GM21619 (cell line): Measurements from ENCODE around the gene EXOSC2.

Source experiments
- ATAC-seq: cut with Tn5 transposase; IDR thresholded peaks from one replicate; pipeline ENCODE4 v1.9.1; 2021; ENCODE audit not compliant: unreplicated experiment

The EXOSC2 gene, protein sequence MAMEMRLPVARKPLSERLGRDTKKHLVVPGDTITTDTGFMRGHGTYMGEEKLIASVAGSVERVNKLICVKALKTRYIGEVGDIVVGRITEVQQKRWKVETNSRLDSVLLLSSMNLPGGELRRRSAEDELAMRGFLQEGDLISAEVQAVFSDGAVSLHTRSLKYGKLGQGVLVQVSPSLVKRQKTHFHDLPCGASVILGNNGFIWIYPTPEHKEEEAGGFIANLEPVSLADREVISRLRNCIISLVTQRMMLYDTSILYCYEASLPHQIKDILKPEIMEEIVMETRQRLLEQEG

DNA sequence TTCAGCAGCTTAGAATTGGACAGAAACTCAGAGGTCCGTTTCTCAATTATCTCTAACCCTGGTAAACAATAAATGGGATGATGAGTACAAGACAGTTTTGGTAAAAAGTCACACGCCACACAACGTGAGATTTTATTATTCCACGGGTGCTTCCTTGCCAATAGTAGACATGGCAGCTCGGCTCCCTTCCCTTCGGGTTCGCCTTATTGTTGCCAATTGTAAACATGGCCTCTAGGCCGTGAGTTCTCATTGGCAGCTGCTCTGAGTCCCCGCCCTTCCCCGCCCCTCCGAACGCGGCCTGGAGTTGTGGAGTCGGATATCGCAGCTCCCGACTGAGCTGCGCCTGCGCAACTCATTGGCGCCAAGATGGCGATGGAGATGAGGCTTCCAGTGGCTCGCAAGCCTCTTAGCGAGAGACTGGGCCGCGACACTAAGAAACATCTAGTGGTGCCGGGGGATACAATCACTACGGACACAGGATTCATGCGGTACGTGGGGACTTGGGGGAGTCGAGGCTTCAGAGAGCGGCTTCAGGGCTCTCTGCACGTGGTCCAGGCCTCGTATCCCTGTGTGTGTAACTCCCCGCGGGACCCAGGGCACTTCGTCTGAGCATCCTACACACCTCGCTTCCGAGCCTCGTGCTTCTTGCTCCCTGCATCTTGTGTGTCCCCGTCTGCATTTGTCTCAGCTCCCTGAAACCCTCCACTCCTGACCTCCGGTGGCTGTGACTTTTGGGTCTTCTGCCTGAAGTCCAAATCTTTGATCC lies at the start of gene EXOSC2:
EXOSC2 (plus strand) TSS at position 355 of the 766 bp plus-strand sequence; CDS start at position 367, 12 bp downstream.
- ATAC-seq: peak; percentile 89

DNA sequence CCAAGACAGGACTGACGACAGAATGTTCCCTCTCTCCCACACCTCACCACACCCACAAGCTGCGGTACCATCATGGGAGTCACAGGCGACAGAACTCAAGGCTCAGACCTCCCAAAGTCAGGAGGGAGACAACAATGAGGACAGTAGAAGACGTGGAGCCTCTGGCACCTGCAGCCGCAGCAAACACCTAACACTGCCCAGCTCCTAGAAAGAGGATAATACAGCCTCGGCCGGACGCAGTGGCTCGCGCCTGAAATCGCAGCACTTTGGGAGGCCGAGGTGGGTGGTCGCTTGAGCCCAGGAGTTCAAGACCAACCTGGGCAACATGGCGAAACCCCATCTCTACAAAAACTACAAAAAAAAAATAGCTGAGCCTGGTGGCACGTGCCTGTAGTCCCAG lies 42.4 kb upstream of the EXOSC2 start:
- no peak for ATAC-seq

DNA sequence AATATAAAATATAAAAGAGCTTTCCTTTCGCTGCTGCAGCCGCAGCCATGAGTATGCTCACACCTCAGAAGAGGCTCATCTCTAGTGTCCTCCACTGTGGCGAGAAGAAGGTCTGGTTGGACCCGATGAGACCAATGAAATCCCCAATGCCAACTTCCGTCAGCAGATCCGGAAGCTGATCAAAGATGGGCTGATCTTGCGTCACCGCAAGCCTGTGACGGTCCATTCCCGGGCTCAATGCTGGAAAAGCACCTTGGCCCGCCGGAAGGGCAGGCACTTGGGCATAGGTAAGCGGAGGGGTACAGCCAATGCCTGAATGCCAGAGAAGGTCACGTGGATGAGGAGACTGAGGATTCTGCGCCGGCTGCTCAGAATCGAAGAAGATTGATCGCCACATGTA lies 41.8 kb upstream of the EXOSC2 start:
- no peak for ATAC-seq

DNA sequence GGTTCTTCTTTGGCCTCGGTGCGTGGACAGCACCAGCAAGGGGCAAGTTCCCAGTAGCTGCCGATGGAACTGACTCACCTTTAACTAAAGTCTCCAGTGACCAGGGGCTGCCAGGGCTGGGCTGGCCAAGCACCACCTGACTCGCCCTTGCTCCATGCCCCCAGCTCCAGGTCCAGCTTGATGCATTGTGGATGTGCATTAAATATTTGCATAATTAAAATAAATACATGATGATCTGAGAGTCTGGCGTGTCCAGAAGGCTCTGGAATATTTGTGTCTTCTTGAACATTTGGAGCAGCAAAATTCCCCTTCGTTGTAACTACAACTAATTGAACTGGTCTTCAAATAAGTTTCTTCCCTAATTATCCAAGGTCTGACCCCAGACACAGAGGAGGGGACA lies 38.7 kb upstream of the EXOSC2 start:
- no peak for ATAC-seq

DNA sequence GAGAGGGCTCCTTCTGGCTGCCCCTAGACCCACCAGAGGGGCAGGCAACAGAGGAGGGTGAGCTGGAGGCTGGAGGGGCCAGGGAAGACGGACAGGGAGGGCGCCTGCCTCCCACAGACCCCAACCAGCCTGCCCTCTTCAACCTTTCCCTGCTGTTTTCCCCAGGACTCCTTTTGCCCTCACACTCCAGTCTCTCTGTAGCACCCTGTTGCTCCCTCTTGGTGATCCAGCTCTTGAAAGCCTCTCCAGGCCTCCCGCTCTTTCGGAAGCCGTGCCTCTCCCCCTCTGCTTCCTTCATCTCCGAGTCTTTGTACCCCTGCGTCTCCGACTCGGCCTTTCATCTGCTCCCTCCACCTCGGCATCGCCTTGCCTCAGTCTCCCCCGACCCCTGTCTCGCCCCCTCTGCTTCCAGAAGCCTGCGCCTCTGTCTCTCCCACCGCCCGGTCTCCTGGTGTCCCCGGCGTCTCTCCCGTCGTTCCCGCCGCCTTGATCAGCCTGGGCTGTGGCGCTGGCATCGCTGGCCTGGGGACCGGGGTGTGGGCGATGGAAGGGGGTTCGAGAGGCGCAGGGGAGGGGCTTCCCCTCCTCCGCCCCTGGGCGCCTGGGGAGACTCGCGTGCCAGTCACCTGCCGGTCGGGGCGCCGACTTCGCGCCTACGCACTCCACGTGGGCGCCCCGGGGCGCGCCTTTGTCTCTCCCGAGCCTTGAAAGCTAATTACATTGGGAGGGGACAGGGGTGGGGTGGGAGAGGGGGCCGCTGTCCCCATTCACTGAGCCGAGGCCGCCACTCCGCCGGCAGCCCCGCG lies 34.5 kb upstream of the EXOSC2 start:
- no peak for ATAC-seq

DNA sequence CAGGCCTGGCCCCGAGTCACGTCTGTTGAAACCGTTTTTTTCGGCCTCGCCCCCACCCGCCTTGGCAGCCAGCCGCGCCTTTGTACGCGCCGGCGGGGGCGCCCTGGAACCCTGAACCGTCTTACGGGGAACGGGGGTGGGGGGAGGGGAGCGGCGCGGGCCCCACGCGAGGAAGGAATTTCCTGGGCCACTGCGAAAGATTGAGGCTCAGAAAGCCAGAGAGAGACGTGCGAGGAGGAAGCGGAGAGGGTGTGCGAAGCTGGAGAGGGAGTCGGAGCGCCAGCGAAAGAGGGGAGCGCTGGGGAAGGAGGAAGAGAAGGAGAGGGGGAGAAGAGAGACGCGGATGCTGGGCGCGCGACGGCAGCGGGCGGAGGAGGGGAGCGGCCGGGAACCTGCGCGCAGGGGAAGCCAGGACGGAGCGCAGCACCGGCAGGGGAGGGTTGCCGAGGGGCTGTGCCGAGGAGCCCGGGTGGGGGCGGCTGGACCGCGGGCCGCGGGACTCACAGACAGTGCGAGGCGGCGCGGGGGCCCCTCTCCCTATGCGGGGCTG lies 33.8 kb upstream of the EXOSC2 start:
- no peak for ATAC-seq

DNA sequence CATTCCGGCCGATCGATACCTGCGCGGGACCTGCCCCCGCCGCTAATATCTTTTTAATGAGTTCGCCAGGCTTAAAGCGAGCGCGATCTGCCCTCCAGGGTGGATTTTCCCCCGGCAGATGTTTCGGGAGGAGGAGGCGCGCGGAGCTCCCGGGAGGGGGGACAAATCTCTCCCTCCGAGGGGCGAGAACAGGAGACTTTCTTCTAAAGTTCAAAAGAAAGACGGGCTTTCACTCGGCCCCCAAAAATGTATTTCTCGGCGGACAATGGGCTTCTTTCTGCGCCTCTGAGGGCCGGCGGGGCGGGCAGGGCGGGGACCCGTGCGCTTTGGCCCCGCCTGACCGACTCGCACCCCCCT lies 33.3 kb upstream of the EXOSC2 start:
- no peak for ATAC-seq

DNA sequence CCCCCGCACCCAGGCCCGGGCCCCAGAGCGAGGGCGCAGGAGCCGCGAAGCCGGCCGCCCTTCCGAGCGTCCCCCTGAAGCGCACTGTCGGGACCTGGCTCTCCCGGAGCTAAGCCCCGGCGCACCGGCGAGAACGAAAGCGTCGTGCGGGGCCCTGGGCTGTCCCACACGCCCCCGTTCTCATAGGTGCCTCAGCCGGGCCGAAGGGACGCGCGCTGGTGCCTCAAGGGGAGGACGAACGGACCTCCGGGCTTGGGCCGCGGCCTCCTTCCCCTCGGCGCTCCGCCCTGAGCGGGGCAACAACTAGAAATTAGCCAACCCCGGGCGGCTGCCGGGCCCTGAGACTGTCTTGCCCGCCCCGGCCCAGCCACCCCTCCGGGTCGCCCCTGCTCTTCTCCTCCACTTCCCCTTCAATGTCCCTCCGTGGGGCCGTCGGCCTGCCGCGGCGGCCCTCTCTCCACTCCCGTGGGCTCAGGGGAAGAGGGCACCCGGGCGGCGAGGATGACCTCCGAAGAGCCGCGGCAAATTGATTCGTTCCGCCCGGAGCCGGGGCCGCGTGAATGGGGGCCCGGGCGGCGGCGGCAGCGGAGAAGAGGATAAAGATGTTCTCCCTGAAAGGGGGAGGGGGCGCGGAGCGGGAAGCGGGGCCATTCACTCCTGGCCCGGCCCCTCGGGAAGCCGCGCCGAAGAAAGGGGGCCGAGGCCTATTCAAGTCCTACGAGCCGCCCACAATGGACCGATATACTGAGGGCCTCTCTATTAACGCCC lies 32.7 kb upstream of the EXOSC2 start:
- ATAC-seq: no peak

DNA sequence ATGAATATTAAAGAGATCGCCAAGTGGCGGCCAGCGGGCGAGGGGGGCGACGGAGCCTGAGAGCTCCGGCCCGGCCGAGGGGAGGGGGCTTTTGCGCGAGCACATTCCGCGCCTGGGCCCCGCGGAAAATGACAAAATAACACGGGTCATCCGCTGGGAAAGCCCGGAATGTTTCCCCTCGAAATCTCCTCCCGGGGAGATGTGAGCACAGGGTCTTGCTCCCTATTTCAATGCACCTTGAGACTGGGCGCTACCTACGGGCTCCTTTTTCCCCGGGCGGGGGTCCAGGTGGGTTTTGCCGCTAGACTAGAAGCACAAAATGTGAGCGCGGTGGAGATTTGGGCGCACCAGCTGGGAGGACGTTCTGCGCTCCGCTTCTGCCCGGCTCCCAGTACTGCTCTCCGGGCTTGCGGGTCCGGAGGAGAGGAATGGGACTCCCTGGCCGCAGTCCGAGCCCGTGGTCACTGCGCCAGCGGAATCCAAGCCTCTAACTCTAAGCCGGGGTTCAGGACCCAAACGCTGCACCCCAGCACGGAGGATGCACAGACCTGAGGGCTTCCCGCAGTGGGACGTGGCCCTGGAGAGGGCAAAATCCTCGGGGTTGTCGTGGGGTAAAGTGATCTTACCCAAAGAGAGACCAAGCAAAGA lies 32.0 kb upstream of the EXOSC2 start:
- ATAC-seq: no peak

DNA sequence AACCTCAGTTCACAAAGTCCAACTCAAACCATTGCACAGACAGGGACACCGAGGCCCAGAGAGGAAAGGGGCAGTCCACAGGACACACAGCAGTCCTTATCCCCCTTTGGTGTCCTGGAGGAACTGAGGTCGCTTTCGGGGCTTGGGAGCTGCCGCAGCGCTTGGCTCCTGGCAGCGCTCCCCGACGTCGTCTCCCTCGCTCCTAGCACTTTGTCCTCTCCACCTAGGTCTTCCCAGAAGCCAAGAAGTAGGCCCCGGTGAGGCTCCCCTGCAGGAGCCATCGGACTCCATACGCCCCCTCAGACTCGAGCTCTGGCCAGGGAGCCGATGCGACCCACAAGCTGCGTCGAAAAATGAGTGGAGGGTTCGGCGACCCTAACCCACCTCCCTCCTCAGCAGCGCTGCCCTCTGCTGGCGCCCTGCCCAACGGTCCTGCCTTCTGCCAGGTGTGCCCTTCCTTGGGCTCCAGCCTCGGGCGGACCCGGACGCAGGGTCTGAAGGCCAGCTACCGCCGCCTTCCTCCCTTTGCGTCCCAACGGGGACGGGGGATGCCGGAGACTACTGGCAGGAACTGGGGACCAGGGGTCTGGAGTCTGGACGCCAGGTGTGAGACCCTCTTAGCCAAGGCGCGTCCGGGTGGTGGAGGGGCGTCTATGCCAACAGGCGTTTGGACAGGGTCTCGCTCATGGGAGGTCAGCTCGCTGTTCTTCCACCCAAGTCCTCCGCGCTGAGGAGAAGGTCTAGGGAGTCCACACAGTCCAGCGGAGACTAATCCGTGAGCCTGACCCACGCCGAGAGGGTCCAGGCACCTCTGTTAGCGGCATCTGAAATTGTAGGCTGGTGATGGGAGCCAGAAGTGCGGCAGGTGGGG lies 31.2 kb upstream of the EXOSC2 start:
- no peak for ATAC-seq

DNA sequence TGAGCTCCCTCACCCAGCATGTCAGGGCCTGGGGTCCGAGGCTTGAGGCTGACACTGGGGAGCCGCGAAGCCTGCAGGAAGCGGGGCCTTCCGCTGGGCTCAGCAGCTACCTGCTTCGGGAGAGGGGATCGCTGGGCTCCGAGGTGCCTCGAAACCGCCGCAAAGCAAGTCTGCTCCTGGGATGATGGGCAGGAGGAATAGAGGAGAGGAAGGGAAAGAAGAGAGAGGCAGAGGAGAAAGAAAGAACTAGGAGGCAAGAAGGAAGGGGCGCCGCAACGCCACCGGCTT lies 30.7 kb upstream of the EXOSC2 start:
- ATAC-seq: no peak

DNA sequence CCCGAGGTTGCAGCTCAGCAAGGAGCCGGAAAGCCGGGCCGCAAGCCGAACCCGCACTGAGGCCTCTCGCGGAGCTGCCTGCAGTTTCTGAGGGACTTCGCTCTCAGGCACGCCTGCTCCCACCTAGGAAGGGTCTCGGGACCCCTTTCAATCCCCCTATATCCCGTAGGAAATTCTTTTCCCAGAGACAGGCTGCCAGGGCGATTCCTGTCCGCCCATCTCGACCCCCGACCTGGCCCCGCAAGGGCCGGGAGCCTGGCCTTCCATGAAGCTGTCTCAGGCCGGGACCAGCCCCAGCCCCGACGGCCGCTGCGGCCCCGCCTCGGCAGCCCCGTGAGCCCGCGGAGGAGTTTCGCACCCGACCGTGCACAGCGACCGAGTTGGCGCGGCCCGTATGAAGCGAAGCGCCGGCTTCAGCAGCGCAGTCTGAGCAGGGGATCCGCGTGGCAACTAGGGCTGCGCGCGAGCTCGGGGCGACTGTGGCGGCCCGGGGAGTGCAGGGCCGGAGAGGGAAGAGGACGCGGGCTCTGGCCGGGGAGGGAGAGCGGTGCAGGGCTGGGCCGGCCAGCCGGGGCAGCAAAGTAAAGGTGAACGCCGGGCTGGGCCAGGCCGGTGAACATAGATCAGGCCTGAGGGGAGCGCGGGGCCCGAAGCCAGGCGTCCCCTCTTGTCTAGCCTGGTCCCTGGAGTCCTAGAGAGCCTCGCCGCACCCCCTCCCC lies 30.2 kb upstream of the EXOSC2 start:
- ATAC-seq: no peak

DNA sequence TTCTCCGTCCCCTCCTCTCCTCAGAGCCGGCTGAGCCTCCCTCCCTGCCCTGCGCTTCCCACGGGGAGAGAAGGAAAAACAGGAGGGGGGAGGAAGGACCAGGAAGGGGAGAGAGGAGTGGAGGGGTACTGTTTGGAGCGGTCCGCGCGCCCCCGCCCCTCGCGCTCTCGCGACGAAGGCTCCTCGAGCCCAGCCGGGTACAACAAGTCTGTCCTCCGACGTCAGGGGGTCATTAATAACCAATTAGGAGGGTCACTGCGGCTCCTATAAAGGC lies 29.7 kb upstream of the EXOSC2 start:
- ATAC-seq: no peak

DNA sequence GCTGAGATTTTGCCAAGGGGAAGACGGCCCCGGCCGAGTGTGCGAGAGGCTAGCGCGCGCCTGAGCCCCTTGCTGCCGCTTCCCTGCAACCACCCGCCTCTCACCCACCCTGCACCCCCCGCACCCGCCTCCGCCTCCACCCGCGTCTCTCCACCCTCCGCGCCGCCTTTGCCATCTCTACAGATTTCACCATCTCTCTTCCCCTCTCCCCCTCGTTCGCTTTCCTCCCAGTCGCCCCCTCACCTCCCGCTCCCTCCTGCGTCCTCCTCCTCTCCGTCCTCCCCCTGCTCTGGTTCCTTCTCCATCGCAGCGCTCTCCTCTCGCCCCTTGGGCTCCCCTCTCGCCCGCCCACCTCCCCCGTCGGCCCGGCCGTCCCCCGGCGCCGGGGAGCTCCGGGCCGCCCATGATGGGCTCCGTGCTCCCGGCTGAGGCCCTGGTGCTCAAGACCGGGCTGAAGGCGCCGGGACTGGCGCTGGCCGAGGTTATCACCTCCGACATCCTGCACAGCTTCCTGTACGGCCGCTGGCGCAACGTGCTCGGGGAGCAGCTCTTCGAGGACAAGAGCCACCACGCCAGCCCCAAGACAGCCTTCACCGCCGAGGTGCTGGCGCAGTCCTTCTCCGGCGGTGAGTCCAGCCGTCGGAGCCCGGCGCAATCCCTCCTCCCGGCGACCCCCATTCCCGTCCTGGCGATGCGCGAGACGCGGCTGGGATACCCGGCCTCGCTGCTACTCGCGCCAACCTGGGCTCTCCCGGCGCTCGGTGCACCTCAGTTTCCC lies 29.1 kb upstream of the EXOSC2 start, which contains the start of gene PRDM12:
PRDM12 (plus strand) TSS at position 344 of the 778 bp plus-strand sequence; CDS start at position 404, 60 bp downstream.
- no peak for ATAC-seq

DNA sequence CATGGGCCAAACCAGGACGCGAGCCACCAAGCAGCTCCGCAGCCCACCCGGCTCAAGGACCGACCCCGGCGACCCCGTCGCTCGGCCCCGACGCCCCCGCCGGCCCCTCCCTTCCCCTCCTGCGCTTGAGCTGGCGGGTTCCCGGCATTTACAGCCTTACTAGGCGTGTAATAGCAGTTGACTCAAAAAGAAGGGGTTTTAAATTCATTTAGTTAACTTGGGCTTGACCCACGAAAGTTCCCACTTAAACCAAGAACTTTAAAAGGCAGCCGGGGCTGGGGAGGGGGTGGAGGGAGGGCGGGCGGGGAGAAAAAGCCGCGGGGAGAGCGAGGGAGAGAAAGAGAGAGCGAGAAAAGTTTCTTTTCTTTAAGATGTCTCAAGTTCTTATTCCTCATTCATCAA lies 28.6 kb upstream of the EXOSC2 start:
- no peak for ATAC-seq

DNA sequence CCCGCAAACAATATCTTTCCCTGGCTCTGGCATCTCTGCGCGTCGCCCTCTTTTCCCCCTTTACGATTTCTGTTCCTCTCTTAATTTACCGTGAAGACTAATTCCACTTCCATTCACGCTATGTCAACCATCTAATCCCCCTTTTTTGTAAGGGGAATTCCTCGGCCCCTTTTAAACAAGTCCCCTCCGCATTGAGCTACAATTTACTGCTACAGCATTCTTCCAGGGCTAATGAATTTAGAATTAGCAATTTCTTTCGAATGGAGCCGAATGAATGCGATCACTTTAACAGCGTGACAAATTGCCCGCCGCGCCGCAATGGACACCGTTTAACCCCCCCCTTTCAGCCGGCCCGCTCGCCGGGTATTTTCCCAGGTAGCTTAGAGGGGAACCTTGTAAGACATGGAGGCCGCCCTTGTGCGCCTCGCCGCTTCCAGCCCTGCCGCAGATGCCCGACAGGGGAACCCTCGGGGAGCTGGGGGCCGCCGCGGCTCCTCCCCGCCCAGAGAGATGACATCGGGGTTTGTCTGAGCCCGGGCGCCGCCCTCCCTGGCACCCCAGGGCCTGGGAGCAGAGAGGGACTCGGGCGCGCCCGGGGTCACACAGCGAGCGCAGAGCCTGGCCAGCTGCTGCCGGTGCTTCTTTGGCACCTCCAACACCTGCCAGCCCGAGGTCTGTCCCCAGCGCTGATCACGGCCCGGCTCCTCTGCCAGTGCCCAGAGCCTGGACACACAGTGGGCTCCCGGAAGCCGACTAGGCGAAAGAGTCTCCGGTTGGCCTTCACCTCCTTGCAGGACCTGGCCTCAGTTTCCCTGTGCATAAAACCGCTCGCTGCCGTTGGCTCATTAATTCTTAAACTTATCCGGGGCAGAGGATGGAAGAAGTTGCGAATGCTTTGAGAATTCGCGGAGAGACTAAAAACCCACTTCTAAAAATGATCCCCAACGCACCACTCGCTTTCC lies 27.9 kb upstream of the EXOSC2 start:
- no peak for ATAC-seq
